Measurements from ENCODE around the gene SH2D5.

GRCh38 chr1:20760322-20760721 is 27.8 kb upstream of the SH2D5 start:
- TF ChIP-seq CTCF (IDR thresholded peaks at IDR 0.05), result no peak
- TF ChIP-seq POLR2A (IDR thresholded peaks at IDR 0.05), result no peak
- no peak for TF ChIP-seq EP300 (IDR thresholded peaks at IDR 0.05)
